PC-3 (cell line): Measurements from ENCODE around the gene CEL.

Experiments
- CTCF ChIP-seq: fragments of 300-600 bp; sonication (generic); conservative IDR thresholded peaks from 2 replicates; pipeline ENCODE4 v1.5.1; 2017; ENCODE audit warnings: antibody characterized with exemption, low read depth, mild to moderate bottlenecking, low read length
- EZH2 ChIP-seq: fragments of 300-600 bp; sonication (generic); IDR thresholded peaks from one replicate; pipeline ENCODE4 v1.6.1; 2017; ENCODE audit warnings: antibody characterized with exemption, mild to moderate bottlenecking, low read length; ENCODE audit not compliant: unreplicated experiment
- EZH2phosphoT487 ChIP-seq: fragments of 300-600 bp; sonication (generic); IDR thresholded peaks from 2 replicates; pipeline ENCODE4 v1.6.1; 2018; ENCODE audit warnings: mild to moderate bottlenecking, antibody characterized with exemption, low read length, borderline replicate concordance

- TF ChIP-seq CTCF (no peak), EZH2phosphoT487 (no peak), EZH2 (no peak)
Observed at GRCh38 chr9:133065070-133065388, 3.2 kb downstream of the CEL start.
